Adrenal gland (tissue), 5 donors: ENCODE measurements around the gene HMGCLL1.

Experiments used
- CTCF ChIP-seq, 6 experiments: fragments of 450-650 bp in 4 of 6; fragments of 200-600 bp in 2 of 6; sonication (generic) in 1 of 6; IDR thresholded peaks; 1 replicate in 5 of 6; 2 replicates in 1 of 6; pipeline versions ENCODE4 v1.5.1 to v1.8.0; 2016 to 2021; ENCODE audit warnings: antibody characterized with exemption in 6 of 6, mild to moderate bottlenecking in 2 of 6, moderate library complexity in 1 of 6
- POLR2A ChIP-seq, 2 donors: fragments of 450-650 bp; IDR thresholded peaks; one replicate each; pipeline ENCODE4 v1.6.1; 2017; ENCODE audit warnings: antibody characterized with exemption in 2 of 2, mild to moderate bottlenecking in 2 of 2, moderate library complexity in 1 of 2
- donor health status: DM: no; HTN: no; CAD: no.

DNA sequence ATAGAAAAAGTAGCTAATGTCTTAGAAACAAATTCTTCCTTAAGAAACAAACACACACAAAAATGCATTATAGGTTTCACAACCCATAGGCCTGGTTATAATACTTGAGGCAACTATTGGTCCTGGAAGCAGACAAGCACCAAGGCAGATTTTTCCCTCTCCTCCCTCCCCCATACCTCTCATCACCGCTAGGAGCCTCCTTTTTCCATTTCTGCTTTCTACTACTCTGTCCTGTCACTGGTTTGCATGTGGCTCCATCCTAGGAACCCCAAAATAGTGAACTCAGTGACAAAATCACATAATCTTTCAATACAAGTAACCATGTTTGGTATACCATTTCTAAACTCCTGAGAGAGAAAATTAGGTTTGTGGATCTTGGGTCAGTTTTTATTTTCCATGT lies 66.1 kb downstream of the HMGCLL1 start:
- TF ChIP-seq CTCF (IDR thresholded peaks at IDR 0.05) (no peak), POLR2A (IDR thresholded peaks at IDR 0.05) (no peak)
